GM23338 (cell line): ENCODE measurements around the gene C9orf85. TPM values are rescaled to one million over a fixed set of nuclear protein-coding genes. Genes with fewer than 3 reads are reported as not detected.

Experiments
- ATAC-seq: fragments of 200-7000 bp; cut with Tn5 transposase; 3 replicates; pipeline ENCODE4 v1.9.1; 2020
- DNase-seq: peaks from one replicate; pipeline ENCODE4 v3.0.0-alpha.2; 2015; ENCODE audit warnings: low spot score
- H2AFZ ChIP-seq: fragments of 200-600 bp; sonication (generic); 2 replicates; pipeline ENCODE4 v1.8.0; 2016; ENCODE audit warnings: antibody characterized with exemption, mild to moderate bottlenecking, moderate library complexity
- H3F3A ChIP-seq: fragments of 200-600 bp; sonication (generic); replicated peaks from 2 replicates; pipeline ENCODE4 v1.8.0; 2017; ENCODE audit warnings: antibody characterized with exemption, mixed run types, low read depth
- H3K27ac ChIP-seq: fragments of 200-600 bp; sonication (generic); 2 replicates; pipeline ENCODE4 v1.6.1; 2016; ENCODE audit warnings: low read depth
- H3K27me3 ChIP-seq: fragments of 200-600 bp; sonication (generic); 2 replicates; pipeline ENCODE4 v1.8.0; 2016; ENCODE audit warnings: mild to moderate bottlenecking, mixed run types, moderate library complexity; ENCODE audit not compliant: insufficient read depth
- H3K36me3 ChIP-seq: fragments of 200-600 bp; sonication (generic); 2 replicates; pipeline ENCODE4 v1.8.0; 2016; ENCODE audit warnings: mild to moderate bottlenecking; ENCODE audit not compliant: insufficient read depth
- H3K4me1 ChIP-seq: fragments of 200-600 bp; sonication (generic); 2 replicates; pipeline ENCODE4 v1.8.0; 2016; ENCODE audit warnings: mild to moderate bottlenecking, moderate library complexity; ENCODE audit not compliant: insufficient read depth
- H3K4me2 ChIP-seq: fragments of 200-600 bp; sonication (generic); 2 replicates; pipeline ENCODE4 v1.7.1; 2017; ENCODE audit warnings: mixed run types
- H3K4me3 ChIP-seq: fragments of 200-600 bp; sonication (generic); 2 replicates; pipeline ENCODE4 v1.6.1; 2016; ENCODE audit warnings: mixed run types
- H3K79me2 ChIP-seq: fragments of 200-600 bp; sonication (generic); replicated peaks from 2 replicates; pipeline ENCODE4 v1.8.0; 2017; ENCODE audit warnings: mild to moderate bottlenecking; ENCODE audit not compliant: insufficient read depth
- H3K9me2 ChIP-seq: fragments of 200-600 bp; sonication (generic); 2 replicates; pipeline ENCODE4 v1.8.0; 2017; ENCODE audit not compliant: insufficient read depth
- H4K20me1 ChIP-seq: fragments of 200-600 bp; sonication (generic); replicated peaks from 2 replicates; pipeline ENCODE4 v1.8.0; 2017; ENCODE audit warnings: mild to moderate bottlenecking; ENCODE audit not compliant: insufficient read depth
- H3K27ac Mint-ChIP-seq: 2 replicates; pipeline ENCODE4 v1.8.0; 2020; ENCODE audit warnings: inconsistent platforms, mild to moderate bottlenecking, moderate library complexity, mixed read lengths
- H3K27me3 Mint-ChIP-seq: 3 replicates; pipeline ENCODE4 v1.8.0; 2022; ENCODE audit warnings: low read depth, mild to moderate bottlenecking, moderate library complexity, mixed read lengths, inconsistent platforms; ENCODE audit not compliant: insufficient read depth, poor library complexity
- H3K36me3 Mint-ChIP-seq: 3 replicates; pipeline ENCODE4 v1.8.0; 2021; ENCODE audit warnings: low read depth, mild to moderate bottlenecking, inconsistent platforms, moderate library complexity, mixed read lengths
- H3K4me1 Mint-ChIP-seq: 3 replicates; pipeline ENCODE4 v1.8.0; 2020; ENCODE audit warnings: mild to moderate bottlenecking, inconsistent platforms, mixed read lengths
- H3K4me3 Mint-ChIP-seq: 3 replicates; pipeline ENCODE4 v1.8.0; 2021; ENCODE audit warnings: moderate library complexity, mild to moderate bottlenecking, inconsistent platforms, mixed read lengths
- H3K9me3 Mint-ChIP-seq: 3 replicates; pipeline ENCODE4 v1.8.0; 2020; ENCODE audit warnings: moderate library complexity, mild to moderate bottlenecking, inconsistent platforms, mixed read lengths
- CREB1 ChIP-seq: fragments of 250-450 bp; sonication (Bioruptor Pico); IDR thresholded peaks from 2 replicates; pipeline ENCODE4 v1.5.0; 2020; ENCODE audit warnings: low read depth, mild to moderate bottlenecking, moderate library complexity
- CTCF ChIP-seq, 2 experiments: fragments of 200-600 bp in 1 of 2; sonication (generic) in 1 of 2; conservative IDR thresholded peaks; 2 replicates each; pipeline versions ENCODE4 v1.5.1 to v1.6.1; 2016 to 2017; ENCODE audit warnings: antibody characterized with exemption in 2 of 2, low read depth in 2 of 2, mild to moderate bottlenecking in 2 of 2, moderate library complexity in 1 of 2
- ETS1 ChIP-seq: IDR thresholded peaks from 2 replicates; pipeline ENCODE4 v1.6.1; 2016; ENCODE audit warnings: antibody characterized with exemption
- EZH2 ChIP-seq: fragments of 200-600 bp; sonication (generic); IDR thresholded peaks from one replicate; pipeline ENCODE4 v1.8.0; 2017; ENCODE audit warnings: antibody characterized with exemption, mild to moderate bottlenecking, low read depth; ENCODE audit not compliant: unreplicated experiment
- POLR2AphosphoS5 ChIP-seq: IDR thresholded peaks from 2 replicates; pipeline ENCODE4 v1.6.1; 2016; ENCODE audit warnings: antibody characterized with exemption, low read depth
- REST ChIP-seq: IDR thresholded peaks from one replicate; pipeline ENCODE4 v1.6.1; 2018; ENCODE audit warnings: antibody characterized with exemption; ENCODE audit not compliant: unreplicated experiment
- ZNF114 ChIP-seq: fragments of 250-450 bp; sonication (Bioruptor Pico); IDR thresholded peaks from 2 replicates; pipeline ENCODE4 v1.5.0; 2020; ENCODE audit warnings: mild to moderate bottlenecking, moderate library complexity
- polyA plus RNA-seq: library from polyadenylated mRNA; unstranded; fragments of >200 nt; fragmentation: Nextera tagmentation; extraction: Ambion mirVana; gene quantifications from 2 replicates; pipeline ENCODE4 v1.2.1, GENCODE V29; 2016
- total RNA-seq: library from RNA; depleted of rRNA; stranded (reverse); fragments of >200 nt; shearing (Covaris generic); gene quantifications from 2 replicates; pipeline ENCODE4 v1.2.3, GENCODE V29; 2014

Gene C9orf85
- total and polyA plus RNA-seq, 2 experiments from 2014 or later: 10.3 to 20.8 TPM

- Mint-ChIP-seq H3K27me3 (peaks cover 5% of the 10 kb centered on the region), H3K4me3 (no peak overlapping the region), H3K4me1 (peaks cover 48% of the 10 kb centered on the region), H3K9me3 (peaks cover 5% of the 10 kb centered on the region; the same call in 2 of the 3 replicates), H3K27ac (no peak overlapping the region), H3K36me3 (peaks cover 25% of the 10 kb centered on the region)
- Histone ChIP-seq H3K4me1 (peaks cover 44% of the 10 kb centered on the region), H3K79me2 (peaks cover 85% of the 10 kb centered on the region), H3K4me3 (no peak overlapping the region), H4K20me1 (no peaks in the 10 kb centered on the region), H2AFZ (no peak overlapping the region), H3K36me3 (no peaks in the 10 kb centered on the region), H3K27me3 (no peaks in the 10 kb centered on the region), H3K9me2 (no peaks in the 10 kb centered on the region), H3F3A (no peaks in the 10 kb centered on the region), H3K27ac (no peak overlapping the region), H3K4me2 (no peak overlapping the region)
- ATAC-seq (no peak), DNase-seq (no peak)
- TF ChIP-seq ETS1 (no peak), EZH2 (no peak), CTCF (conservative IDR thresholded peaks at IDR 0.05; ENCODE audit: low read depth in 2 of 2) (no peak)
These were observed 14.4 kb downstream of the C9orf85 start for GRCh38 chr9:71925834-71926233.

- Mint-ChIP-seq H3K27me3 (no peaks in the 10 kb centered on the region), H3K27ac (no peak overlapping the region; the same call in 1 of the 2 replicates), H3K4me3 (no peak overlapping the region), H3K9me3 (no peaks in the 10 kb centered on the region), H3K4me1 (peaks cover 33% of the 10 kb centered on the region), H3K36me3 (peaks cover 8% of the 10 kb centered on the region)
- no peaks in the 10 kb centered on the region for H4K20me1 ChIP-seq
- H3K4me1 ChIP-seq: peaks cover 38% of the 10 kb centered on the region
- H3K9me2 ChIP-seq: no peaks in the 10 kb centered on the region
- H2AFZ ChIP-seq: no peak overlapping the region
- no peaks in the 10 kb centered on the region for H3F3A ChIP-seq
- no peak overlapping the region for H3K4me2 ChIP-seq
- H3K27ac ChIP-seq: no peak overlapping the region
- no peak for ATAC-seq
- no peaks in the 10 kb centered on the region for H3K36me3 ChIP-seq
- peaks cover 94% of the 10 kb centered on the region for H3K79me2 ChIP-seq
- H3K4me3 ChIP-seq: no peak overlapping the region
- no peak for DNase-seq
- no peaks in the 10 kb centered on the region for H3K27me3 ChIP-seq
- TF ChIP-seq CREB1 (no peak), POLR2AphosphoS5 (no peak), ETS1 (no peak), CTCF (conservative IDR thresholded peaks at IDR 0.05; ENCODE audit: low read depth in 2 of 2) (no peak), ZNF114 (CRISPR knock-in tag) (no peak), REST (no peak)
These were observed 16.9 kb downstream of the C9orf85 start for GRCh38 chr9:71928376-71928775.
